HG02943 (cell line): Measurements from ENCODE around the gene JPH3.
"Not testable (repeated sequence)": the region's sequence is repeated elsewhere in the genome, so short reads cannot be mapped to it uniquely, and the experiment has no call there.

Experiments used
- ATAC-seq: cut with Tn5 transposase; IDR thresholded peaks from one replicate; pipeline ENCODE4 v1.9.1; 2021; ENCODE audit warnings: mild to moderate bottlenecking, low read depth, moderate library complexity; ENCODE audit not compliant: unreplicated experiment

JPH3 gene

DNA sequence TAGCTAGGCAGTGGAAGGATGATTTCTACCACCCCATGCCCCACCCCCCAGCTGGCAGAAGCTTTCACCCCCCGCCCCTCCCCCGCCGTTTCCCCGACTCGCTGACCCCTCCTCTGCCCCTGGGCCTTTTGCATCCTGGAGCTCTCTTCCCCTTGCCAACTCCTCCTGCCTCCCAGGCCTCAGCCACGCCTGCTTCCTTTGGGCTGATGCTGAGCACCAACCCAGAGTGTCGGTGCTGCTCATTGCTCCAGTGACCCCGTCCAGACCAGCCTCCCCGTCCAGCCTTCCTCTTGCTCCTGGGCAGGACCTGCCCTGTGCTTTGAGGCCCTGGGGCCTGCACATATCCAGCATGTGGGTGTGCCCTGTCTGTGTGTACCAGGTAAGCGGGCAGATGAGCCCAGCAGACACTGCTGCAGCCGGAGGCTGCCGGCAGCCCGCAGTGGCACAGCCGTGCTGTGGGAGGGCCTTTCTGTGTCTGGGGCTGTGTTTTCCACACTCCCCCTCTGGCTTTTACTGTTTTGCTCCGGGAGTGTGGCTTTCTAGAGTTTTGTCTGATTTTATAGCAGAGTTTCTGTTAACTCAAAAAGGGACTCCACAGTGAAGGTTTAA lies 72.9 kb downstream of the JPH3 start:
- ATAC-seq: no peak

- ATAC-seq: no peak
These were observed 75.5 kb downstream of the JPH3 start for GRCh38 chr16:87677830-87678229.

- ATAC-seq: no peak
These were observed 76.3 kb downstream of the JPH3 start for GRCh38 chr16:87678618-87679017.

DNA sequence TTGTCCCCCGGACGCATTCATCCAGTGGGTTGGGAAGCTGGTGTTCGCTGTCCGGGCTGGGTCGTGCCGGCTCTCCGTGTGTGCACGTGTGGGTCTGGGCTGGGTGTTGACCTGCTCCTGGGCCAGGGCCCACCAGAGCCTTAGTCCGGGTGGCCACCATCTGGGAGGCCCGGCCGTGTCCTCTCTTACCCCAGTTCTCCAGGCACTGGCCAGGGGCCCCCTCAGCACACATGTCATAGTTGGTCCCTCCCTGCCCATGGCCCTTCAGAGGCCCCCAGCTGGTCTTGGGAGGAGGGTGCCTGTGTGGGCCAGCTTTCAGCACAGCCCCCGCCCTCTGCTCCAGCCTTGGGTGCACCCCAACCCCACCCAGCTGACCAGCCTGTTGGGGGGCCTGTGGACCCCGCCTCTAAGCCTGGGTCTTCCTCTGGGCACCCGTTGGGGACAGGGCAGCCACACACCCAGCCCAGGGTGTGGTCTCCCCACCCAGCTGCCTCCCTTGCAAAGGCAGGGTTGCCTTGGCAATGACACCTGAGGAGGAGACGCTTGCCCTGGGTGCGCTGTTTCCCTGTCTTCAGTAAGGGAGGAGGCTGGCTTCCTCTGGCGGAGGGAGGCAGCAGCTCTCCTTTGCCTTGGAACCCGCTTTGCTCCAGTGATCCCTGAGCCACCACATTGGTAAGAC lies 77.4 kb downstream of the JPH3 start:
- no peak for ATAC-seq

DNA sequence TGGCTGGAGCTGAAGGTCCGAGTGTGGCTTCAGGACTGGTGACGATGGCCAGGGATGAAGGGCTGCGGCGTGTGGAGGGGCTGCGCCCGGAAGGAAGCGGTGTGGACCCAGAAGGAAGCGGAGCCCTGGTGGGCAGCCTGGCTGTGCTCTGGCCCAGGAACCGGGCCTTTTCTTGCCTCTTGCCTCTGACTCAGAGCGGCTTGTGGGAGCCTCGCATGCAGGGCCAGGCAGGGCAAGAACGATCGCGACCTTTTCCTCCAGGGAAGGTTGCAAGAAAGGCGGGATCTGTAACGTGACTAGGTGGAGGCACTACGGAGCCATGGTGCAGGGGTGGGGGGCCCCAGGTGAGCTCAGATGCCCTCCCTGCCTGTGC lies 78.0 kb downstream of the JPH3 start:
- ATAC-seq: no peak

DNA sequence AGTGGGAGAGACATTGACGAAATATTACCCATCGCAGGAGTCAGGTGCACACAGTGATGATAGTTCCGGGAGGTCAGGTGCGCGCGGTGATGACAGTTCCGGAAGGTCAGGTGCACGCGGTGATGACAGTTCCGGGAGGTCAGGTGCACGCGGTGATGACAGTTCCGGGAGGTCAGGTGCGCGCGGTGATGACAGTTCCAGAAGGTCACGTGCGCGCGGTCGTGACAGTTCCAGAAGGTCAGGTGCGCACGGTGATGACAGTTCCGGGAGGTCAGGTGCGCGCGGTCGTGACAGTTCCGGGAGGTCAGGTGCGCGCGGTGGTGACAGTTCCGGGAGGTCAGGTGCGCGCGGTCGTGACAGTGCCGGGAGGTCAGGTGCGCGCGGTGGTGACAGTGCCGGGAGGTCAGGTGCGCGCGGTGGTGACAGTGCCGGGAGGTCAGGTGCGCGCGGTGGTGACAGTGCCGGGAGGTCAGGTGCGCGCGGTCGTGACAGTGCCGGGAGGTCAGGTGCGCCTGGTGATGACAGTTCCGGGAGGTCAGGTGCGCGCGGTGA lies 78.8 kb downstream of the JPH3 start:
- ATAC-seq: not testable (repeated sequence)

DNA sequence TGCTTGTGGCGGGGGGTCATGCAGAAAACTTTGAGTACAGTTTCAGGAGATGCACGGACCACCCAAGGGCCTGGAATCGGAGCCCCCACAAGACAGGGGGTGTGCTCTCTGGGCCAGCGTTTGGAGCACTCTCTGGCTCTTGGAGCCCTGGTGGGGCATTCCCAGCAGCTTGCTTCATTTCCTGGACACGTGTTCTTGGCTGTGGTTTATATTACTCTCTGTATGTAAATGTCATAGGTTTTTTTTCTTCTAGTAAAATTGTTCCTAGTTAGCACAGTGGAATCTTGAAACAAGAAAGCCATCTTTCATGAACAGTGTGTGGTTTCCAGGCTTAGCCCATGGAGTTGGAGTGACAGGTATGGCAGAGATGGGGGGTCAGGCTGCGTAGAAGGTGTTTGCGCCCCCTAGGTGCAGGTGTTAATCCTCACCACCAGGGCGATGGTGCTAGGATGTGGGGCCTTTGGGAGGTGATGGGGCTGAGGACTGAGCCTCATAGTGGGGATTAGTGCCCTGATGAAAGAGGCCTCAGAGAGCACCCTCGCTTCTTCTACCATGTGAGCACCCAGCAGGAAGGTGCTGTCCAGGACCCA lies 79.8 kb downstream of the JPH3 start:
- no peak for ATAC-seq

DNA sequence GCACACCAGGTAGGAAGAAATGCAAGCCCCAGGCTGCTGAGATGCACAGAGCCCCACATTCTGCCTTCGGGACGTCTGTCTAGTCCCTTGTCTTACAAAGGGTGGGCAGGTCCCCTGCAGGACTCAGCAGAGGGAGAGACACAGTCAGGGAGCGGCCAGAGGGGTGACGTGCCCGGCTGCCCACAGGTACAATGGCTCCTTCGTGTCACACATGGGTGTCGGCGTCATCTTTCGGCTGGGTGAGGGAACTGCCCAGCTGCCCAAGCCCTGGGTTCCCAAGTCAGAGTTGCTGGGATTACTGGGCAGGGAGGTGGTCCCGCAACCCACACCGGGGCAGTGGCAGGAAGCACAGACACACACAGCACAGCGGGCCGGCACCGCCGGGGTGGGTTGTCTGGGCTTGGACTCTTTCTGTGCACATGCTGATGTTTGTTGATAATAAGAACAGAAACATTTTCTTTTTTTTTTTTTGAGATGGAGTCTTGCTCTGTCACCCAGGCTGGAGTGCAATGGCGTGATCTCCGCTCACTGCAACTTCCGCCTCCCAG lies 80.6 kb downstream of the JPH3 start:
- ATAC-seq: no peak

GRCh38 chr16:87684106-87684677 lies 81.9 kb downstream of the JPH3 start:
- ATAC-seq: no peak

DNA sequence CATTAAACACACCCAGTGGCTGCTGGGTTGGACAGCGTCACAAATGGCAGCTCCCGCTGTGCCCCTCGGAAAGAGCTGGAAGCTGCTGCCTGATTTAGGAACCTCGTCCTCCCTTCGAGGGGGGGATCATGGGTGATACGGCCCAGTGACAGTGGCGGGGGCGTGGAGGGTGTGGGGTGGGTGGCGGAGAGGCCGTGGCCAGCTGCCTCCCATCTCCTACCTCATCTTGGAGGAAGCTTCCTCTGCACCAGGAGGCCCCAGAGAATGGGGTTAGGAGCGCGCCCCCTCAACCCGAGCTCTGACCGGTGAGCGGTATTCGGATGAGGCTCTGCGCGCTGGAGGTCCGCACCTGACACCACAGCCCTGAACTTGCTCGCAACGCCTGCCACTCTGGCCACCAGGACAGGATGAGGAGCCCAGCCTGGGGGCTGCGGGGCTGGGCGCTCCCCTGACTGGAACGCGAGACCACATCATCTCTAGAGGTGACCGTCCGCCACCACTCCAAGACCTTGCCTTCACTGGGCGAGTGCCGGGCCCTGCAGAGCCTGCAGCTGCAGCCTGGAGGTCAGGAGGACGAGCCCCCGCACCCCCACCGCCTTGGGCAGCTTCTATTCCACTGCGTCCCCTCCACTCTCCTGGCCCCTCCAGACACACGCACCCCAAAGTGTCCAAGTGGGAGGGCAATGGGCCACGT lies 82.5 kb downstream of the JPH3 start:
- no peak for ATAC-seq

GRCh38 chr16:87685405-87685755 lies 83.1 kb downstream of the JPH3 start:
- ATAC-seq: no peak

DNA sequence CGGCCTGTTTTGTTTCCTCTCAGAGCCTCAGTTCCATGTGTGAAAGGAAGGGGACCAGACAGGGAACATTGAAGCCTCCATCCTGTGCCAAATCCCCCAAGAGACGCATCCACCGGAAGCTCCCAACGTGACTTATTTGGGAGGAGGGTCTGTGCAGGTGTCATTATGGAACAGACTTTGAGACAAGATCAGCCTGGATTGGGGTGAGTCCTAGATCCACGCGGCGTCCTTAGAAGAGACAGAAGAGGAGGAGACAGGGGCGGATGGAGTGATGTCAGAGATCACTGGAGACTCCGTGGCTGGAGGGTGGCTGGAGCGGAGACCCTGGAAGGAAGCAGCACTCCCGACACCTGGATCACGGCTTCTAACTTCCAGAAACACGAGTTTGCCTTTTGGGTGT lies 83.5 kb downstream of the JPH3 start:
- no peak for ATAC-seq

DNA sequence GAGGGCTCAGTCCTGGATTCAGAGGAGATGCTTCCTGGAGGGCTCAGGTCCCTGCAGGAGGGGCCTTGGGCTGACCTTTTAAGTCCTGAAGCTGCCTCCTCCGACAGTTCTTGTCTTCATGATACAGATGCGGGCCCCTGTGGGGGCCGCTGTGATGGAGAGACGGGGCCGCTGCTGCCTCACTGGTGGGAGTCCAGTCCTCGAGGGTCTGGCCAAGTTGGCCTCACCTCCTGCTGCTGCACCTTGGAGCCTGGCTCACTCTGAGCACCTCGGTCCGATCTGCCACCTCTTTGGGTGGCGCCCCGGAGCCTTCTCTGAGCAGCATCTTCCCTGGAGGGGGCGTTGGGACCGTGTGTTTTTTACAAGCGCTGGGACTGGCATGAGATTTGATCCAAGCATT lies 84.4 kb downstream of the JPH3 start:
- no peak for ATAC-seq

DNA sequence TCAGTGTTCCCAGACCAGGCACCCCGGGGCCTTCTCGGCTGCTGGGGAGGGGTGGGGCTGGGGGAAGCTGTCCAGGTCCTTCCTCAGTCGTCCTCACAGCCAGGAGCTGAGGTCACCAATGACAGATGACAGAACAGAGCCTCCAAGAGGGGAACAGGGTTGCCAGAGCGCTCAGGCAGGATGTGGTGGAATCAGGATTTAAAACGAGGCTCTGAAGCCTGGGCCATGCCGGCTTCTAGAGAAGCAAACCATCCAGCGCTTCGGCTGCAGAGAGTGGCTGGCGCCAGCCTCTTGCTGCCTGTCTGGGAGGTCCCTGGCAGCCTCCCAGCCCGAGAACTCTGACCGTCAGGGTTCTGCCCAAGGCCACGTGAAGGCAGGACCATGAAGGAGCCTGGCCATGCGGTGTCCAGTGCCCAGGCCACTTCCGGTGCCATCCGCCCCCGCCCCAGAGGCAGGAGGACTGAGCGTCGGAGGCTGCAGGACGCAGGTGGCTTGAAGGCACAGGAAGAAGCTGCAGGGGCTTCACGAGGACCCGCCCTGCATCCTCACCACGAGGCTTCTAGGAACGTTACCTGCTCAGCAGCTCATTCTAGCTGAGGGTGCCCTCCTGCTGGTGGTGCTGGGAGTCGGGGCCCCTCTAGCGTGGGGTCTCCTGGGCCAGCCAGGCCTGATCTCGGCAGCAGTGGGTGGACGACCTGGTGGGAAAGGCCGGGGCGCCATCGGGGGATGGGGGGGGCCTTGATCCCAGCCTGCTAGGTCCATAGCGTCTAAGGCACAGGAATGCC lies 85.0 kb downstream of the JPH3 start:
- ATAC-seq: no peak

DNA sequence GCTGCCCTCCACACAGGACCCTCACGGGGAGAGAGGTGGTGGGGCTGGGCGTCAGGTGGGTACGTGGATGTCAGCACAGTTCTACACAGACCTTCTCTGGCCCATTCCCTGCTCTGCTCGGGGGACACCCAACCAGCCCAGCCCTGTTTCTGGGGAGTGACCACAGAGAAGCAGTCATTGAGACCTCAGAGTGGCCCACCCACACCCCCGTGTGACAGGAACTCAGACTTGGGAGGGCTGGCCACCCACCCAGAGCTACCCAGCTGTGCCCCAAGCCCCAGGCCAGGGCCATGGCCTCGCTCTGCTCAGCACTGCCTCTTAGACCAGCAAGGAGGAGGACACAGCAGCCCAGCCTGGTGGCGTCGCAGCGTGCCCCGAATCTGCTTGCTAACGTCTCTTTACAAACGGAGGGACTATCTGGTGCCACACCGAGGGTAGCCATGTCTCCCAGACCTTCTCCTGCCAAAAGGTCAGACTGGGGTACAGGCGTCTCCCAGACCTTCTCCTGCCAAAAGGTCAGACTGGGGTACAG lies 85.8 kb downstream of the JPH3 start:
- no peak for ATAC-seq

DNA sequence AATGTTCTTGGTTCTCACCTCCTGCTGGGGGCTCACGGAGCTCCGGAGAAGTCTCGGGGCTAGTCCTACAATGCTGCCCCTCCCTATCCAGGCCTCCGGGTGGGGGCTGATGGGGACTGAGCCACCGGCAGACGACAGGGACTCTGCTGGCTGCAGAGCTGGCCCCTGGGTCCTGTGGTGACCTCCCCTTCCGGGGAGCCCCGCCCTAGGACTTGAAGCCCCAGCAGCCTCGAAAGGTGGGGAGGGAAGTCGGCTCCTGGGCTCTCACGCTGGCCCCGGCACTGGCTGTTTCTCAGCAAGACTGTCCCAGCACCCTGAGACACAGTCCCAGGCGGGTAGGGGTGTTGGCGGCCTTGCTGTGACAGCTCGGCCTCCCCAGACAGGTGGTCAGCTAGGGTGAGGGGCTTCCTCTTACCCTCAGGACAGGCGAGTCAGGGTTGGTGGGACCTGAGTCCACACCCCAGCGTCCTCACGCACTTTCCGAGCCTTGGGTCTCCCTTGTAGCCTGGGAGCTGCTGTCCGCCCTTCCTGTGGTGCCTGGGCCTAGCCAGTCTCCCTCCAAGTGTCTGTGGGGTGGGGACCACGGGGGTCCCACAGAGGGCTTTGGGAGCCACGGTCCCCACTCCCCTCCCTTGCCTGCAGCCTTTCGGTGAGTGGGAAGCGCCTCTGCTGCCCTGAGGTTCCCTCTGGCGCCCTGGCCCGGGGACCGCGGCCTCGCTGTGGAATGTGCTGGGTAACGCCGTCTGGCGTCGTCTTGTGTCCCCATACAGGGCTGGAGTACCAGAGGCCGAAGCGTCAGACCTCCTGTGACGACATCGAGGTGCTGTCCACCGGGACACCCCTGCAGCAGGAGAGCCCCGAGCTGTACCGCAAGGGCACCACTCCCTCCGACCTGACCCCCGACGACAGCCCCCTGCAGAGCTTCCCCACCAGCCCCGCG lies 86.8 kb downstream of the JPH3 start:
- no peak for ATAC-seq

DNA sequence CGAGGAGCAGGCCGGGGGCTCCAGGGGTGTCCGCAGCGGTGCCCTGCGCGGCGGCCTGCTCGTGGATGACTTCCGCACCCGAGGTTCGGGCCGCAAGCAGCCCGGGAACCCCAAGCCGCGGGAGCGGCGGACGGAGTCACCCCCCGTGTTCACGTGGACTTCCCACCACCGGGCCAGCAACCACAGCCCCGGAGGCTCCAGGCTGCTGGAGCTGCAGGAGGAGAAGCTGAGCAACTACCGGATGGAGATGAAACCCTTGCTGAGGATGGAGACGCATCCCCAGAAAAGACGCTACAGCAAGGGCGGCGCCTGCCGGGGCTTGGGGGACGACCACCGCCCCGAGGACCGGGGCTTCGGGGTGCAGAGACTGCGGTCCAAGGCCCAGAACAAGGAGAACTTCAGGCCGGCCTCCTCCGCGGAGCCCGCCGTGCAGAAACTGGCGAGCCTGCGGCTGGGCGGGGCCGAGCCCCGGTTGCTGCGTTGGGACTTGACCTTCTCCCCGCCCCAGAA lies 87.7 kb downstream of the JPH3 start:
- no peak for ATAC-seq

DNA sequence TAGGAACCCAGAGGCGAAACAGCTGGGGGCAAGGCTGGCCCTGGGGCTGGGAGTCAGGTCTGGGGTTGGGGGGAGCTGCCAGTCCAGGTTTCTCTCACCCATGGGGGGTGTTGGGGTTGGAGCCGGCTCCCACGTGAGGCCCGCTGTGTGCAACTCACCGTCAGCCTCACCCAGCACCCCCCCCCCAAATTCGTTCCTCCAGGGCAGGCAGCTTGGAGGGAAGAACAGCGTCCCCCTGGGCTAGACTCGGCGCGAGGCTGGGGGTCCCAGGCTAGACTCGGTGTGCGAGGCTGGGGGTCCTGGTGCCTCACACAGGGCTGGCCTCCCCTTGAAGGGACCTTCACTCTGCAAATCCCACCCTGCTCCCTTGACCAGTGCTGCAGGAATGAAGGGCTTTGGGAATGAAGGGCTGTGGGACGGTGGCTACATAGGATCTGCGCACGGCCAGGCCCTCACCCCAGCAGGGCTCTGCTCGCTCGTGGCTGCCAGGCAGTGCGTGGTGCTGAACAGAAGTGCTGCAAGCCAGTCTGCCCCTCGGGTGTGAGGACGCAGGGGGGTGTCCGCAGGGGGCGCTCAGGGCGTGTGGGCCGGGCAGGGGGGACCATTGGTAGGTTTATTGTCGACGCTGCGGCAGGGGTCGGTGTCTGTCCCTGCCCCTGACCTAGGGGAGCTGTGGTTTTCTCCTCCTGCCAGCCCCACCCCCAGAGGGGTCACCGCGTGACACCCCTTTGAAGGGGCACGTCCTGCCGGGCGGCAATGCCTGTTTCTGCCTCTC lies 88.8 kb downstream of the JPH3 start:
- no peak for ATAC-seq
